GM12875 (cell line): ENCODE results near the gene KLHL22.

Source experiments
- H3K4me3 ChIP-seq: one replicate; pipeline ENCODE4 v1.5.1; 2011; ENCODE audit warnings: low read depth, low read length, control low read depth
- CTCF ChIP-seq: IDR thresholded peaks from 2 replicates; pipeline ENCODE4 v1.5.1; 2011; ENCODE audit warnings: low read depth, mild to moderate bottlenecking, control low read depth, inconsistent platforms, low read length, moderate library complexity, borderline replicate concordance; ENCODE audit not compliant: insufficient read depth

Gene KLHL22

GRCh38 chr22:20424932-20425565, 70.5 kb downstream of the KLHL22 start:
- no peak for TF ChIP-seq CTCF
- no peak overlapping the region for H3K4me3 ChIP-seq

GRCh38 chr22:20424568-20424931, 71.0 kb downstream of the KLHL22 start:
- no peak overlapping the region for H3K4me3 ChIP-seq
- no peak for TF ChIP-seq CTCF

GRCh38 chr22:20423906-20424551, 71.6 kb downstream of the KLHL22 start:
- no peak overlapping the region for H3K4me3 ChIP-seq
- no peak for TF ChIP-seq CTCF

- no peak for TF ChIP-seq CTCF
- H3K4me3 ChIP-seq, result no peak overlapping the region
These were observed 72.3 kb downstream of the KLHL22 start for GRCh38 chr22:20423008-20423905.

GRCh38 chr22:20422271-20423007, 73.2 kb downstream of the KLHL22 start:
- H3K4me3 ChIP-seq, result no peak overlapping the region
- TF ChIP-seq CTCF, result no peak

- TF ChIP-seq CTCF, result no peak
- no peak overlapping the region for H3K4me3 ChIP-seq
These were observed 74.1 kb downstream of the KLHL22 start for GRCh38 chr22:20421507-20421874.
